Right atrium auricular region (tissue), 2 donors: Measurements from ENCODE around the gene SLC7A10. TPM values are rescaled to one million over a fixed set of nuclear protein-coding genes. Genes with fewer than 3 reads are reported as not detected.

Source experiments
- DNase-seq: peaks from one replicate; pipeline ENCODE4 v3.0.0-alpha.2; 2019; ENCODE audit warnings: low spot score
- H3K27ac ChIP-seq, 2 donors: fragments of 200-600 bp; sonication (generic); 1 replicate in 1 of 2; 2 replicates in 1 of 2; pipeline ENCODE4 v1.5.1; 2016 to 2019
- H3K27me3 ChIP-seq, 2 donors: fragments of 200-600 bp; sonication (generic); one replicate each; pipeline versions ENCODE4 v1.5.1 to v1.6.0; 2017 to 2019
- H3K36me3 ChIP-seq: fragments of 200-600 bp; sonication (generic); one replicate; pipeline ENCODE4 v1.5.1; 2016
- H3K4me1 ChIP-seq, 2 donors: fragments of 200-600 bp; sonication (generic); one replicate each; pipeline versions ENCODE4 v1.5.1 to v1.6.0; 2017 to 2019
- H3K4me3 ChIP-seq, 2 donors: fragments of 200-600 bp; sonication (generic); 1 replicate in 1 of 2; 2 replicates in 1 of 2; pipeline ENCODE4 v1.5.1; 2017 to 2019; ENCODE audit warnings: mild to moderate bottlenecking in 1 of 2, moderate library complexity in 1 of 2
- H3K9me3 ChIP-seq, 2 donors: fragments of 200-600 bp; sonication (generic); one replicate each; pipeline ENCODE4 v1.5.1; 2019
- CTCF ChIP-seq, 2 donors: fragments of 200-600 bp; sonication (generic); IDR thresholded peaks; one replicate each; pipeline ENCODE4 v1.5.1; 2019; ENCODE audit warnings: antibody characterized with exemption in 2 of 2
- total RNA-seq, 2 donors: library from RNA; depleted of rRNA; stranded (reverse); fragments of >200 nt; gene quantifications; one replicate each; pipeline ENCODE4 v1.1.0, GENCODE V29; 2016

Gene SLC7A10
- total RNA-seq, 2 donors from 2014 or later, result 0.79 TPM; not detected in 1

GRCh38 chr19:33208904-33209849 is 16.5 kb downstream of the SLC7A10 start:
- Histone ChIP-seq H3K4me3 (no peak overlapping the region), H3K36me3 (peaks cover 7% of the 10 kb centered on the region), H3K4me1 (no peaks in the 10 kb centered on the region), H3K27me3 (no peaks in the 10 kb centered on the region), H3K27ac (no peak overlapping the region), H3K9me3 (no peaks in the 10 kb centered on the region)
- no peak for DNase-seq
- no peak for TF ChIP-seq CTCF (IDR thresholded peaks at IDR 0.05)

DNA sequence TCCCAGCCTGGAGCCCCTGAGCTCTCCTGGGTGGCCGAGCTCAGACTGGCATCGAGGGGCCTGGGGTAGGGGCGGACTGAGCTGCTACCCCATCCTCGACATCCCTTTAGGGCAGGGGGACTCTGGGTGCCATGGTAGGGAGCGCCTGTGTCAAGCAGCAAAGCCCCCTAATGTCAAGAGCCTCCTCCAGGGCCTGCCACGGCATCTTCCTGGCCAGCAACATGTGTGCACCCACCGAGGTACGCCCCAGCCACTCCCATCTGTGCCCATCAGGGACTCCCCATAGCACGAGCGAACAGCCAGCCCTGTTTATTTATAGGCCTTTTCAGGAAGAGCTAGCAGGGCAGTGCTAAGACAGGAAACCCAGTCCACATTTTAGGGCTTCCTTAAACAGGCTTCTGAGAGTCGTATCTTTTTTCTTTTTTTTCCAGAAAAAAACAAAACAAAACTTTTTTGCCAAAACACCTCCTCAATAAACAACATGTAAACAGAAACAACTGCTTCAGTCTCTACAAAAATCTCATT is 17.2 kb downstream of the SLC7A10 start:
- H3K4me1 ChIP-seq, result no peaks in the 10 kb centered on the region
- H3K27ac ChIP-seq, result no peak overlapping the region
- DNase-seq, result no peak
- H3K27me3 ChIP-seq, result no peaks in the 10 kb centered on the region
- TF ChIP-seq CTCF (IDR thresholded peaks at IDR 0.05), result no peak
- H3K9me3 ChIP-seq, result no peaks in the 10 kb centered on the region
- peaks cover 7% of the 10 kb centered on the region for H3K36me3 ChIP-seq
- no peak overlapping the region for H3K4me3 ChIP-seq

DNA sequence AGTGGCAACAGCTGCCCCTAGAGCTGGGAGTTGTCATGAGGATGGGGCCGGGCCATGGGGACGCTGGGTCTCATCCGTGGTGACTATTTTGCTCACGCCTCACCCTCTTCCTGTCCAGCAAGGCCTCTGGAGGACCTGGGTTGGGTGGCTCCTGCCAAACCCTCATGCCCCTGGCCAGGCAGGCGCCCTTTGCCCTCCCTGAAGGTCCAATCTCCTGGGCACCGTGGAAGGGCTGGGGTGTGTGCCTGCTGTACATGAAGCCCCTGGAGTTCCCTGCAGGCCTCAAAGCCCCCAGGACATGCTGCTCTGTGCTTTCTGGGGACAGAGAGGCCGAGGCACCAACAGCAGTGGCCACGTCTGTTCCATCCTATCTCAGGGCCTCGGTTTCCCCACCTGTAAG is 17.7 kb downstream of the SLC7A10 start:
- no peaks in the 10 kb centered on the region for H3K27me3 ChIP-seq
- H3K4me3 ChIP-seq, result no peak overlapping the region
- peaks cover 7% of the 10 kb centered on the region for H3K36me3 ChIP-seq
- DNase-seq, result no peak
- TF ChIP-seq CTCF (IDR thresholded peaks at IDR 0.05), result no peak
- no peaks in the 10 kb centered on the region for H3K4me1 ChIP-seq
- H3K9me3 ChIP-seq, result no peaks in the 10 kb centered on the region
- no peak overlapping the region for H3K27ac ChIP-seq

- Histone ChIP-seq H3K4me1 (no peaks in the 10 kb centered on the region), H3K4me3 (no peak overlapping the region), H3K27ac (no peak overlapping the region), H3K9me3 (no peaks in the 10 kb centered on the region), H3K36me3 (peaks cover 7% of the 10 kb centered on the region), H3K27me3 (no peaks in the 10 kb centered on the region)
- no peak for DNase-seq
- no peak for TF ChIP-seq CTCF (IDR thresholded peaks at IDR 0.05)
These were observed 18.5 kb downstream of the SLC7A10 start for GRCh38 chr19:33207040-33207620.

- Histone ChIP-seq H3K27me3 (no peaks in the 10 kb centered on the region), H3K4me1 (no peaks in the 10 kb centered on the region), H3K27ac (no peak overlapping the region), H3K9me3 (no peaks in the 10 kb centered on the region), H3K4me3 (no peak overlapping the region), H3K36me3 (peaks cover 7% of the 10 kb centered on the region)
- no peak for TF ChIP-seq CTCF (IDR thresholded peaks at IDR 0.05)
- DNase-seq, result no peak
These were observed 19.2 kb downstream of the SLC7A10 start for GRCh38 chr19:33206261-33207039.
